Liver (tissue), 3 donors: Measurements from ENCODE around the gene CARD14.

Experiments used
- ATF3 ChIP-seq: IDR thresholded peaks from 2 replicates; pipeline ENCODE4 v1.6.1; 2016; ENCODE audit warnings: antibody characterized with exemption
- CTCF ChIP-seq: fragments of 150-350 bp; IDR thresholded peaks from 2 replicates; pipeline ENCODE4 v1.5.1; 2017; ENCODE audit warnings: improper control_type of control experiment, low read depth, low read length; ENCODE audit not compliant: missing input control
- EGR1 ChIP-seq, 2 donors: IDR thresholded peaks; 2 replicates each; pipeline ENCODE4 v1.6.1; 2016 to 2018; ENCODE audit warnings: antibody characterized with exemption in 2 of 2, low read depth in 2 of 2
- FOXA1 ChIP-seq: IDR thresholded peaks from 2 replicates; pipeline ENCODE4 v1.6.1; 2016; ENCODE audit warnings: antibody characterized with exemption
- FOXA2 ChIP-seq: IDR thresholded peaks from 2 replicates; pipeline ENCODE4 v1.6.1; 2016; ENCODE audit warnings: antibody characterized with exemption
- GABPA ChIP-seq, 2 donors: IDR thresholded peaks in 1 of 2; conservative IDR thresholded peaks in 1 of 2; 2 replicates each; pipeline ENCODE4 v1.6.1; 2016; ENCODE audit warnings: antibody characterized with exemption in 2 of 2, mild to moderate bottlenecking in 1 of 2, moderate library complexity in 1 of 2
- JUND ChIP-seq, 2 donors: IDR thresholded peaks; 2 replicates each; pipeline ENCODE4 v1.6.1; 2016; ENCODE audit warnings: antibody characterized with exemption in 2 of 2
- MAX ChIP-seq: IDR thresholded peaks from 2 replicates; pipeline ENCODE4 v1.6.1; 2016; ENCODE audit warnings: antibody characterized with exemption
- RAD21 ChIP-seq, 2 donors: IDR thresholded peaks; 2 replicates each; pipeline ENCODE4 v1.6.1; 2016; ENCODE audit warnings: antibody characterized with exemption in 2 of 2, mild to moderate bottlenecking in 2 of 2
- REST ChIP-seq: IDR thresholded peaks from 2 replicates; pipeline ENCODE4 v1.6.1; 2016; ENCODE audit warnings: antibody characterized with exemption, mild to moderate bottlenecking
- RXRA ChIP-seq, 2 donors: IDR thresholded peaks; 2 replicates each; pipeline ENCODE4 v1.6.1; 2017 to 2018; ENCODE audit warnings: antibody characterized with exemption in 2 of 2, mild to moderate bottlenecking in 1 of 2
- TAF1 ChIP-seq: conservative IDR thresholded peaks from 2 replicates; pipeline ENCODE4 v1.6.1; 2016; ENCODE audit warnings: antibody characterized with exemption, mild to moderate bottlenecking
- YY1 ChIP-seq: IDR thresholded peaks from 2 replicates; pipeline ENCODE4 v1.6.1; 2016; ENCODE audit warnings: antibody characterized with exemption, mild to moderate bottlenecking
- ZBTB33 ChIP-seq: IDR thresholded peaks from 2 replicates; pipeline ENCODE4 v1.6.1; 2016; ENCODE audit warnings: antibody characterized with exemption
- donor health status: healthy.
- donor health status: healthy.

GRCh38 chr17:80221351-80222105, 51.7 kb downstream of the CARD14 start:
- TF ChIP-seq FOXA1 (no peak), CTCF (no peak), JUND (IDR thresholded peaks at IDR 0.05) (no peak), MAX (no peak), ATF3 (no peak), GABPA (IDR thresholded peaks at IDR 0.05 in 1 of 2, conservative IDR thresholded peaks at IDR 0.05 in 1 of 2) (no peak), RXRA (IDR thresholded peaks at IDR 0.05) (no peak), YY1 (no peak), RAD21 (IDR thresholded peaks at IDR 0.05) (no peak), ZBTB33 (no peak), TAF1 (no peak), REST (no peak), EGR1 (IDR thresholded peaks at IDR 0.05; ENCODE audit: low read depth in 2 of 2) (no peak), FOXA2 (no peak)
